SK-N-MC (cell line): ENCODE results near the gene OR51E1.

Source experiments
- DNase-seq: peaks from one replicate; pipeline ENCODE4 v3.0.0-alpha.2; 2011; ENCODE audit warnings: low read depth, low spot score
- H3K27ac ChIP-seq: fragments of 200-600 bp; sonication (generic); 2 replicates; pipeline ENCODE4 v1.5.1; 2016; ENCODE audit warnings: mixed run types
- H3K36me3 ChIP-seq: fragments of 200-600 bp; sonication (generic); 2 replicates; pipeline ENCODE4 v1.6.1; 2017; ENCODE audit warnings: antibody characterized with exemption, low read length, mixed read lengths; ENCODE audit not compliant: insufficient read depth
- H3K4me3 ChIP-seq: fragments of 200-600 bp; sonication (generic); 2 replicates; pipeline ENCODE4 v1.5.1; 2016
- H3K9ac ChIP-seq: fragments of 200-600 bp; sonication (generic); 2 replicates; pipeline ENCODE4 v1.8.0; 2017; ENCODE audit warnings: mixed run types, mixed read lengths; ENCODE audit not compliant: insufficient read length
- H3K9me3 ChIP-seq: fragments of 200-600 bp; sonication (generic); 2 replicates; pipeline ENCODE4 v1.6.1; 2017; ENCODE audit warnings: low read depth, mild to moderate bottlenecking, antibody characterized with exemption, low read length, moderate library complexity, mixed read lengths
- EZH2 ChIP-seq: fragments of 200-600 bp; sonication (generic); IDR thresholded peaks from one replicate; pipeline ENCODE4 v1.6.1; 2017; ENCODE audit warnings: antibody characterized with exemption
- FOXP2 ChIP-seq: optimal IDR thresholded peaks from 2 replicates; pipeline ENCODE3; 2011; ENCODE audit warnings: mild to moderate bottlenecking, moderate library complexity; ENCODE audit not compliant: insufficient read depth; ENCODE audit errors: extremely low read length, control extremely low read depth
- POLR2AphosphoS5 ChIP-seq: IDR thresholded peaks from 2 replicates; pipeline ENCODE4 v1.6.1; 2012; ENCODE audit warnings: mild to moderate bottlenecking, low read depth, low read length, borderline replicate concordance

OR51E1 gene

DNA sequence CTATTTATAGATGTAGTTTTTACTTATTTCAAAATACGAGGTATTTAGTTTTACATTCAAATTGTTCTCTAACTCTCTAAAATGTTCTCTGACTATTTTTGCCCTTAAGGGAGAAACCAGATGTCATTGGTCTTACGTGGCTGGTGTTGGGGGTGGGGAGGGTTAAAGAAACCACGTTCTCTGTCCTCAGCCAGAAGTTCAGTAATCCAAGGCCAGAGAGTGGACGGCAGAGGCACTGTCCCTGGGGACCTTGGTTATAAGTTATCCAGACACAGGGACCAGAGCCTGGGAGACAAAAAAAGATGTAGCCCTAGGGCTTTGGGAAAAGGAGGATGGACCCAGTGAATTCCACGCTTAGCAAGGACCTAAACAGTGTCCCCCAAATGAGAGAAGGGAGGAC, 706 bp upstream of the OR51E1 start:
- Histone ChIP-seq H3K9ac (no peak overlapping the region), H3K27ac (no peak overlapping the region), H3K4me3 (no peak overlapping the region), H3K36me3 (no peaks in the 10 kb centered on the region), H3K9me3 (no peaks in the 10 kb centered on the region)
- no peak for DNase-seq
- no peak for TF ChIP-seq FOXP2
- no peak for TF ChIP-seq EZH2
- TF ChIP-seq POLR2AphosphoS5: no peak

DNA sequence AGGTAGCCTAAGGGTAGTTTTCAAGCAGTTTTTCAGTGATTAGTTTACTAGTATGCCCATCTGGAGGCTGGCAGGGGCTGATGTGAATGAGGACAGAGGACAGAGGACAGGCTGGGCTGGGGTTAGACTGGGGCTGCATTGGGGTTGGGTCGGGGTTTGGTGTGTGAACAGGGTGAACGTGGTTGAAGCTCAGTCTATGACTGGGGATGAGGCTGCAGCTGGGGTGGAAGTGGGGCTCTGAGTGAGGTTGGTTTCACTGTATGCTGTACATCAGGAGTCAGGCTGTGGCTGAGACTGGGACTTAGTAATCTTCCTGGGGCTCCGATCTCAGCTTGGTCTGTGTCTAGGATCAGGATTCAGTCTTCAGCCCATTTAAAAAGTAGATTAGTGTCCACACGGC, 451 bp downstream of the OR51E1 start:
- TF ChIP-seq POLR2AphosphoS5 (no peak), FOXP2 (no peak), EZH2 (no peak)
- no peak for DNase-seq
- Histone ChIP-seq H3K27ac (no peak overlapping the region), H3K9me3 (no peaks in the 10 kb centered on the region), H3K36me3 (no peaks in the 10 kb centered on the region), H3K4me3 (no peak overlapping the region), H3K9ac (no peak overlapping the region)

- TF ChIP-seq EZH2 (no peak), FOXP2 (no peak), POLR2AphosphoS5 (no peak)
- DNase-seq: no peak
- no peak overlapping the region for H3K4me3 ChIP-seq
- no peaks in the 10 kb centered on the region for H3K9me3 ChIP-seq
- no peak overlapping the region for H3K9ac ChIP-seq
- no peaks in the 10 kb centered on the region for H3K36me3 ChIP-seq
- no peak overlapping the region for H3K27ac ChIP-seq
These were observed 2.2 kb downstream of the OR51E1 start for GRCh38 chr11:4645974-4646373.

GRCh38 chr11:4647766-4648165, 4.0 kb downstream of the OR51E1 start:
- Histone ChIP-seq H3K9ac (no peak overlapping the region), H3K4me3 (no peak overlapping the region), H3K36me3 (no peaks in the 10 kb centered on the region), H3K9me3 (no peaks in the 10 kb centered on the region), H3K27ac (no peak overlapping the region)
- no peak for TF ChIP-seq EZH2
- no peak for DNase-seq

DNA sequence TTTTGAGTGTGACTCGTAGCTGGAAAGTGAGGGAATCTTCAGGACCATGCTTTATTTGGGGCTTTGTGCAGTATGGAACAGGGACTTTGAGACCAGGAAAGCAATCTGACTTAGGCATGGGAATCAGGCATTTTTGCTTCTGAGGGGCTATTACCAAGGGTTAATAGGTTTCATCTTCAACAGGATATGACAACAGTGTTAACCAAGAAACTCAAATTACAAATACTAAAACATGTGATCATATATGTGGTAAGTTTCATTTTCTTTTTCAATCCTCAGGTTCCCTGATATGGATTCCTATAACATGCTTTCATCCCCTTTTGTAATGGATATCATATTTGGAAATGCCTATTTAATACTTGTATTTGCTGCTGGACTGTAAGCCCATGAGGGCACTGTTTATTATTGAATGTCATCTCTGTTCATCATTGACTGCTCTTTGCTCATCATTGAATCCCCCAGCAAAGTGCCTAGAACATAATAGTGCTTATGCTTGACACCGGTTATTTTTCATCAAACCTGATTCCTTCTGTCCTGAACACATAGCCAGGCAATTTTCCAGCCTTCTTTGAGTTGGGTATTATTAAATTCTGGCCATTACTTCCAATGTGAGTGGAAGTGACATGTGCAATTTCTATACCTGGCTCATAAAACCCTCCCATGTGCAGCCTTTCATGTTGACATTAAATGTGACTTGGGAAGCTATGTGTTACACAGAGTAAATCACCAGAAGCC, 11.0 kb downstream of the OR51E1 start:
- no peak overlapping the region for H3K4me3 ChIP-seq
- TF ChIP-seq POLR2AphosphoS5 (no peak), EZH2 (no peak), FOXP2 (no peak)
- no peak overlapping the region for H3K27ac ChIP-seq
- no peak overlapping the region for H3K9ac ChIP-seq
- no peaks in the 10 kb centered on the region for H3K36me3 ChIP-seq
- H3K9me3 ChIP-seq: no peaks in the 10 kb centered on the region
- DNase-seq: no peak

DNA sequence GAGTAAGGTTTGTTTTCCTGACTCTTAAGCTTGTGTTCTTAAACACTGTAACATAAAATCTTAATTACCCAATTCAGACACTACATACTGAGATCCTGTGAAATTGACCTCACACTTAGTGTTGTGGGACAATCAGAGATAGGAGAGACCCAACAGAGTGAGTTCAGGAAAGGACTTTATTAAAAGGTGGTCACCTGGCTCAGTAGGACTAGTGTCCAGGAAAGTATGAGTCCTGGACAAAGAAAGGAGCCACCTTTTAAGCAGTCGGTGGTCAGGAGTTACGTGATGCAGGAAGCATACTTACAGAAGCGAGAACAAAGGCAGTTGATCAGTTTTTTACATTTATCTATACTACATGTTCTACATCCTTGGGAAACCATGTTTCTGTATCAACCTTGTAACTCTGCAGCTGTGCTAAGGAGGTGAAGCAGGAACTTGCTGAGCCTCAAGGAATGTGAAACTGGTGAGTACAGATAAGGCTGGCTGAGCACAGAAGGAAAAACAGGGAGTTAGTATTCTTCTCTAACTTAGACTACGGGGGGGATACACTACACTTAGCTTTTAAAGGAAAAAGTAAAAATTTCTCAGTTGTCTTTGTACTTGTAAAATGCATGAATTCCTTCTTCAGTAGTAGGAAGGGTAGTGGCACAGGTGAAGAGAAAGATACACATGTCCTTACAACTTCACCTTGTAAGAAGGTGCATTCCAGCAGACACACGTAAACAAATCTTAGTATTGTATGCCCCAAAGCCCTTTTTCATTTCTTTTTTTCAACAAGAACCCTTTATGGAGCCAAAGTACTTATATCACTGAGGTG, 15.1 kb downstream of the OR51E1 start:
- no peak overlapping the region for H3K4me3 ChIP-seq
- no peak overlapping the region for H3K9ac ChIP-seq
- no peak for DNase-seq

DNA sequence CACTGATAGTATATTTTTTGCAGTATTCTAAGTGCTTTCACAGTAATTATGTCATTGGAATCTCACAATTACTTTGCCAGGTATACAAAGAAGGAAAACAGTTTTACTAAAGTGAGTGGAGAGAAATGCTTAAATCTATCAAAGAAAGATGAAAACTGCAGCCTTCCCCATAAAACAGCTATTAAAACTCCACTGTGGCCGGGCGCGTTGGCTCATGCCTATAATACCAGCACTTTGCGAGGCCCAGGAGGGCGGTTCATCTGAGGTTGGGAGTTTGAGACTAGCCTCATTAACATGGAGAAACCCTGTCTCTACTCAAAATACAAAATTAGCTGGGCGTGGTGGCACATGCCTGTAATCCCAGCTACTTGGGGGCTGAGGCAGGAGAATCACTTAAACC, 19.1 kb downstream of the OR51E1 start:
- H3K36me3 ChIP-seq: no peaks in the 10 kb centered on the region
- DNase-seq: no peak
- no peak overlapping the region for H3K27ac ChIP-seq
- no peaks in the 10 kb centered on the region for H3K9me3 ChIP-seq
- H3K4me3 ChIP-seq: no peak overlapping the region
- no peak overlapping the region for H3K9ac ChIP-seq
- no peak for TF ChIP-seq POLR2AphosphoS5

More for the DNA sequence above, 15.1 kb downstream of the OR51E1 start:
- TF ChIP-seq POLR2AphosphoS5 (no peak), FOXP2 (no peak), EZH2 (no peak)
- Histone ChIP-seq H3K36me3 (no peaks in the 10 kb centered on the region), H3K27ac (no peak overlapping the region), H3K9me3 (no peaks in the 10 kb centered on the region)

DNA sequence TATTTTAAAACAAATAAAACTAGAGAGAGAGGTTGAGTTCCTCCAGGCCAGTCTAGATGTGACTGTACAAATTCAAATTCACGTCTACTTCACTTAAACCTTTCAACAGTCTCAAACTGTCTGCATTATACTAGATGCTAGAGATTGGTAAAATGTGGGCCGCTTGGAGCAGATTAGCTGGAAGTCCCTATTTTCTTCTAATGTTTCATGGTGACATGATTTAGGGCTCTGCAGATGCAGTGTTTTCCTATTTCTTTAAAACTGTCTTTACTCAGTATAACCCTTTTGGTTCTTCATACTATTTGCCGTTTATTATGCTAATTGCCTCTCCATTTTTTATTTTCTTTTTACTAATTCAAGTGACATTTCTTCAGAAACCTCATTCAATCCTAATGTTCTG, 20.4 kb downstream of the OR51E1 start:
- Histone ChIP-seq H3K4me3 (no peak overlapping the region), H3K9ac (no peak overlapping the region), H3K9me3 (no peaks in the 10 kb centered on the region), H3K27ac (no peak overlapping the region), H3K36me3 (no peaks in the 10 kb centered on the region)
- TF ChIP-seq EZH2 (no peak), POLR2AphosphoS5 (no peak), FOXP2 (no peak)
- DNase-seq: no peak

DNA sequence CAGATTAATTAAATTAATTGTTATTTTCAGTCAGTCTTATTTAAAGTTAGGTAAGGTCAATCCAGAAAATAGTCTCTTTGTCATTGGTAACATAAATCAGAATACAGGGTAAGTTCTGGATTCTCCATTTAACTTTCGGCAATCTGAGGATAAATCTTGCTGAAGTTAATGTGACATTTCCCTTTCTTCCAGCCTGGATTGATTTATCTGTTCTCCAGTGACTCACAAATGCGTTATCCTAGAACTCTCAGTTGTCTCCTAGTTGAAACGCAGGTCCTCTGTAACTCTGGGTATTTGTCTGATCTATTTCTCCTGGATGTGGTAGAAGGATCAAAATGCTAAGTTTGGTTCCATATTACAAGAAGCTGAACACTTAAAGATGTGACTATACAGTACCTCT, 21.0 kb downstream of the OR51E1 start:
- Histone ChIP-seq H3K4me3 (no peak overlapping the region), H3K27ac (no peak overlapping the region), H3K9ac (no peak overlapping the region), H3K36me3 (no peaks in the 10 kb centered on the region), H3K9me3 (no peaks in the 10 kb centered on the region)
- no peak for TF ChIP-seq EZH2
- no peak for TF ChIP-seq POLR2AphosphoS5
- TF ChIP-seq FOXP2: no peak
- DNase-seq: no peak
